Thoracic aorta (tissue), 2 donors: ENCODE measurements around the gene SLIT3. TPM values are rescaled to one million over a fixed set of nuclear protein-coding genes. Genes with fewer than 3 reads are reported as not detected.
A peak's percentile ranks its signal among the peaks of the same experiment; 100 is the strongest.

Experiments
- ATAC-seq: fragments of 150-250 bp; one replicate; pipeline ENCODE4 v1.8.0; 2017; ENCODE audit warnings: low read depth; ENCODE audit not compliant: insufficient number of reproducible peaks, low FRiP score
- DNase-seq: peaks from one replicate; pipeline ENCODE4 v3.0.0-alpha.2; 2020; ENCODE audit warnings: low spot score
- H3K27ac ChIP-seq, 2 donors: fragments of 200-600 bp; sonication (generic); 1 replicate in 1 of 2; 2 replicates in 1 of 2; pipeline ENCODE4 v1.5.1; 2016; ENCODE audit warnings: mild to moderate bottlenecking in 2 of 2, moderate library complexity in 2 of 2
- H3K27me3 ChIP-seq: fragments of 200-600 bp; sonication (generic); replicated peaks from 2 replicates; pipeline ENCODE4 v1.6.0; 2016; ENCODE audit warnings: mild to moderate bottlenecking; ENCODE audit not compliant: insufficient read depth
- H3K36me3 ChIP-seq: fragments of 200-600 bp; sonication (generic); one replicate; pipeline ENCODE4 v1.5.1; 2016
- H3K4me1 ChIP-seq, 2 donors: fragments of 200-600 bp; sonication (generic); 1 replicate in 1 of 2; 2 replicates in 1 of 2; pipeline versions ENCODE4 v1.5.1 to v1.6.0; 2016; ENCODE audit warnings: low read depth in 2 of 2, mild to moderate bottlenecking in 1 of 2; ENCODE audit not compliant: control insufficient read depth in 1 of 2
- H3K4me3 ChIP-seq: fragments of 200-600 bp; sonication (generic); 2 replicates; pipeline ENCODE4 v1.5.1; 2016; ENCODE audit warnings: mild to moderate bottlenecking
- H3K9me3 ChIP-seq: fragments of 200-600 bp; sonication (generic); 2 replicates; pipeline ENCODE4 v1.5.1; 2016
- total RNA-seq, 2 donors: library from RNA; depleted of rRNA; stranded (reverse); fragments of >200 nt; gene quantifications; one replicate each; pipeline versions ENCODE4 v1.1.0 to v1.2.3, GENCODE V29; 2016
- TF ChIP-seq, protein P1 (sequence below): fragments of 200-600 bp; sonication (generic); IDR thresholded peaks from one replicate; pipeline ENCODE4 v1.5.1; 2019; ENCODE audit warnings: antibody characterized with exemption

SLIT3 gene
- total RNA-seq, 2 donors from 2014 or later = 80.1 to 86.9 TPM

GRCh38 chr5:168701641-168702040 lies 599.3 kb downstream of the SLIT3 start:
- H3K27ac ChIP-seq = no peak overlapping the region
- no peaks in the 10 kb centered on the region for H3K36me3 ChIP-seq
- H3K4me1 ChIP-seq = peaks cover 3 to 12% of the 10 kb centered on the region in 2 donors
- no peaks in the 10 kb centered on the region for H3K9me3 ChIP-seq
- no peaks in the 10 kb centered on the region for H3K27me3 ChIP-seq
- DNase-seq (no peak), ATAC-seq (no peak)
- no peak overlapping the region for H3K4me3 ChIP-seq
- TF ChIP-seq, protein P1, sequence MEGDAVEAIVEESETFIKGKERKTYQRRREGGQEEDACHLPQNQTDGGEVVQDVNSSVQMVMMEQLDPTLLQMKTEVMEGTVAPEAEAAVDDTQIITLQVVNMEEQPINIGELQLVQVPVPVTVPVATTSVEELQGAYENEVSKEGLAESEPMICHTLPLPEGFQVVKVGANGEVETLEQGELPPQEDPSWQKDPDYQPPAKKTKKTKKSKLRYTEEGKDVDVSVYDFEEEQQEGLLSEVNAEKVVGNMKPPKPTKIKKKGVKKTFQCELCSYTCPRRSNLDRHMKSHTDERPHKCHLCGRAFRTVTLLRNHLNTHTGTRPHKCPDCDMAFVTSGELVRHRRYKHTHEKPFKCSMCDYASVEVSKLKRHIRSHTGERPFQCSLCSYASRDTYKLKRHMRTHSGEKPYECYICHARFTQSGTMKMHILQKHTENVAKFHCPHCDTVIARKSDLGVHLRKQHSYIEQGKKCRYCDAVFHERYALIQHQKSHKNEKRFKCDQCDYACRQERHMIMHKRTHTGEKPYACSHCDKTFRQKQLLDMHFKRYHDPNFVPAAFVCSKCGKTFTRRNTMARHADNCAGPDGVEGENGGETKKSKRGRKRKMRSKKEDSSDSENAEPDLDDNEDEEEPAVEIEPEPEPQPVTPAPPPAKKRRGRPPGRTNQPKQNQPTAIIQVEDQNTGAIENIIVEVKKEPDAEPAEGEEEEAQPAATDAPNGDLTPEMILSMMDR = no peak

- no peak for ATAC-seq
- no peak overlapping the region for H3K27ac ChIP-seq
- peak; percentile 8 for DNase-seq
These were observed 601.9 kb downstream of the SLIT3 start for GRCh38 chr5:168699002-168699401.

DNA sequence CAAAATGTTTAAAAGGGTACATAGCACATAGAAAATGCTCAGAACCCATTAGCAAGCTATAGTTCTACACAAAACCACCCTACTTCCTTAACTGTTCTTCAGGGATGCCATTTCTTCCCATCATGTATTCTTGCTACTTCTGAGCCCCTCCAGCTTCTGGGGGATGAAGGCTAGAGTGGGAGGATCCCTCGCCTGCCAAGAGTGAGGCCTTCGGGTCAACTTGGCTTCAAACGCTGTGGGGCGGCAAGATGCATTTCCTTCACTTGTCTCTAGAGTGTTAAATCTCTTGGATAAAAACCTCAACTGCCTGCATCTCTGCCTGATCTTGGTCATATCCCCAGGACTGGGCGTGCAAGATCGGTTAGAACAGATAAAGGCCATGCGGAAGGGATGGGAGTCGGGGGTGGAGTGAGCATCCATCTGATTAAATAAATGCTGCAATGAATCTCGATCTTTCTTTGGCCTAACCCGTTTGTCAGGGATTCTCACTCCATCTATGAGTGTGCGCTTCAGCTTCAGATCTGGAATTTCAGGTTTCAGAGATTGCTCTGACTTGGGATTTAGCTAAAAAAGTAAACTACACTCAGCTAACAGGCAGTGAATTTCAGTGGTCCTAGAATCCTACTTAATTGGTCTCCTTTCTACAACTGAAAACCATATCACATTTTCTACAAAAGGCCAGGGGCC lies 603.8 kb downstream of the SLIT3 start:
- Histone ChIP-seq H3K36me3 (no peaks in the 10 kb centered on the region), H3K27ac (no peak overlapping the region), H3K27me3 (no peaks in the 10 kb centered on the region), H3K4me3 (no peak overlapping the region), H3K4me1 (peaks cover 3 to 12% of the 10 kb centered on the region in 2 donors), H3K9me3 (no peaks in the 10 kb centered on the region)
- DNase-seq (no peak), ATAC-seq (no peak)
- TF ChIP-seq, protein P1 = no peak

More at GRCh38 chr5:168699002-168699401, 601.9 kb downstream of the SLIT3 start:
- H3K4me1 ChIP-seq = peaks cover 3 to 12% of the 10 kb centered on the region in 2 donors
- TF ChIP-seq, protein P1 = no peak
- H3K36me3 ChIP-seq = no peaks in the 10 kb centered on the region
- H3K27me3 ChIP-seq = no peaks in the 10 kb centered on the region
- H3K4me3 ChIP-seq = no peak overlapping the region
- H3K9me3 ChIP-seq = no peaks in the 10 kb centered on the region

DNA sequence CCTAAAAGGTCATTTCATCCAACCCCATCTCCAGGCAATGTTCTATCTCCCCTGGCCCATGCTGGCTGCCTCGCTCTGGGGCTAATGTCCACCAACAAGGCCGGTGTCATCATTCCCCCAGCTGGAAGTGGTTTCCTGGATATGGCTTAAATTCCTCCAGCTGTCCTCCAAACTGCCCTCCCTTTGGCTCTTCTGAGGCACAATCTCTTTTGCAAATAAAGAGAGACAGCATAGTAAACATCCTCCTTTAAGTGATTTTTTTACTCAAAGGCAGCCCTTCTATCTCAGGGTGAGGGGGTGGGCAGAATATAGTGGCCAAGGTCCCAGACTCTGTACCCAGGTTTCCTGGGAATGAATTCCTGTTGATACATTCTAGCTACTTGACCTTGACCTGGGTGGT lies 604.3 kb downstream of the SLIT3 start:
- no peaks in the 10 kb centered on the region for H3K9me3 ChIP-seq
- H3K36me3 ChIP-seq = no peaks in the 10 kb centered on the region
- H3K27ac ChIP-seq = no peak overlapping the region
- TF ChIP-seq, protein P1 = no peak
- H3K4me3 ChIP-seq = no peak overlapping the region
- no peak for ATAC-seq
- DNase-seq = no peak
- peaks cover 3 to 12% of the 10 kb centered on the region in 2 donors for H3K4me1 ChIP-seq
- no peaks in the 10 kb centered on the region for H3K27me3 ChIP-seq

DNA sequence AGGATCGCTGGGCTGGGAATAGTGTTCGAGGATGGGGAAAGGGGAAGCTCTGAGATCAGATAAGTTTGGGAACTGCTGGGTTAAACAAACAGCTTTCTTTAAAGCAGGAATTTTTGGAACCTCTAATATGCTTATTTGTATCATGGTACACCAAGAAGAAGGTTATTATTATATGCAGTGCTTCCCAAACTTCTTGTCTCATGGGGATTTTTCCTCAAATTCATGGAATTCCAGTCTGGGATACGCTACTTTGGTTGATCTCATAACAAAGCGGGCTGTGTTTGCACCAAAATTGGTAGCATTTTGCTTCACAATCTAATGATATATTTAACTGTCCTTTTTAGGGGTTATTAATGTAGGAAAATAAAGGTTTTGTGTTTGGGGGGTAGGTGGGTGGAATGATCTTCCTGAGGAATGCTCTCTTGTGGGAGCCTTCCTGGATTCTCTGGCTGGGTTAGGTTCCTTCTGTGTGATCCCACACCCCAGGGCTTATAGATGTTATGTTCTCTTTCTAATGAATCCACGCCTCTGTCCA lies 605.6 kb downstream of the SLIT3 start:
- H3K9me3 ChIP-seq = no peaks in the 10 kb centered on the region
- TF ChIP-seq, protein P1 = no peak
- no peak for DNase-seq
- H3K4me3 ChIP-seq = no peak overlapping the region
- H3K4me1 ChIP-seq = peaks cover 3 to 12% of the 10 kb centered on the region in 2 donors
- ATAC-seq = no peak
- H3K27me3 ChIP-seq = no peaks in the 10 kb centered on the region
- no peak overlapping the region for H3K27ac ChIP-seq
- H3K36me3 ChIP-seq = no peaks in the 10 kb centered on the region
